HG02884 (cell line): ENCODE measurements around the gene ZNF518A.

Source experiments
- ATAC-seq: cut with Tn5 transposase; IDR thresholded peaks from one replicate; pipeline ENCODE4 v1.9.1; 2021; ENCODE audit warnings: mild to moderate bottlenecking, moderate library complexity; ENCODE audit not compliant: unreplicated experiment

Gene ZNF518A

DNA sequence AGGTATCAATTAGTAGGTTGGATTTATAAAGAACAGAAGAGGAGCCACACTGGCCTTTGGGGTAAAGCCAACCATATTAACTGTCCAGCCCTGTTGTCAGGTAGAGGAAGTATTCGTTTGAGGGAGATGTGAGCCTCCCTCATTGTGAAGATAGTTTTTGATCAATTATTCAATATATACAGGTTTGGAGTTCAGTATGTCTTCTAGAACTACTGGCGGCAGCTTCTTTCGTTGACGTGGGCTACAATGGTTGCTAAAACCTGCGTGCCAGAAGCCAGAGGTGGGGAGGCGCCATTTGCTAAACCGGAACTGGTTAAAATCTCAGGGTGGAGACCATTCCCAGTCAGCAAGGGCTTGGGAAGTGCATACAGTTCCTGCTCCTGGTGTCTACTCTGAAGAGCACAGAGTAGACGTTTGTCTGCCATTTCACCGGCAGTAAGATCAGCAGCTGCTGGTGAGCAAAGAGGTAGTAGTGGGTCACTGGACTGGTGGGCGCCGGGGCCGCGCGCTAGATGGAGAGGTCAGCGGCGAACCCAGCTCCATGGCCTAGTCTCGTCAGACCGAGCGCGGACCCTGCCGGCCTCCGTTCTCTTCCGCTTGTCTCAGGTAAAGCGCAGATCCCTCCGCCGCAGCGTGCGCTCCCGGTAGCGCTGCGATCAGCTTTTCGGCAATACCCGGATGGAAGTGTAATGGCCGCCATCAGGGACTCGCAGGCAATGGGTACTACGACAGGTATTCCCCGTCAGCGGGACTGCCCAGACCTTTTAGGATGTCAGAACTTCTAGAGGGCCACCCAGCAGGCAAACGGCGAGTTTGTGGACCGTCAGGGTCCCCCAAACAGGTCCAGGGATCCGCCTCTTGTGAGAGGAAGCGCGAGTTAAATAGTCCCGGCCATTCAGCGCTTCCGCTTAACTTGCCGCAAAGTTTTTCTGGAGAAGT lies at the start of gene ZNF518A:
Gene ZNF518A (plus strand): TSS at position 911 of the 939 bp plus-strand sequence. CDS start 26,026 bp downstream, outside the sequence.
- ATAC-seq = peak; percentile 67

GRCh38 chr10:96082153-96082552 lies 47.9 kb upstream of the ZNF518A start:
- no peak for ATAC-seq

DNA sequence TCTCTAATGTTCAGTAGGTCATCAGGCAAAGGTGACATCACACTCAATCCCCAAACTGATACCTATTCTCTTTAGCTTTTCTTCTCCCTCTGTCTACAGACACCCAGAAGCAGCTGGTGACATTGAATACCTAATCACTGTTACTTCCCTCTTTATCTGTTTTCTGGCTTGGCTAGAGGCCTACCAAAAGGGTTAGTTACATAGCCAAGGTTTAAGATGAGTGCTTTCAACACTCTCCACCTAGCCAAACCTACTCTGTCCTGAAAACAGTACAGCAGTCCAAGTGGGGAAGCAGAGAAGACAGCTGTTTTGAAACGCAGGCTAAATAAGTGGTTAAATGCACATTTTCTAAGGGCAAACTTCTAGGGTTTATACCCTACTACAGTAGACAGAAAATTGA lies 47.3 kb upstream of the ZNF518A start:
- no peak for ATAC-seq

GRCh38 chr10:96089116-96089515 lies 41.0 kb upstream of the ZNF518A start:
- no peak for ATAC-seq

GRCh38 chr10:96089670-96090462 lies 40.2 kb upstream of the ZNF518A start:
- peak; percentile 90 for ATAC-seq

DNA sequence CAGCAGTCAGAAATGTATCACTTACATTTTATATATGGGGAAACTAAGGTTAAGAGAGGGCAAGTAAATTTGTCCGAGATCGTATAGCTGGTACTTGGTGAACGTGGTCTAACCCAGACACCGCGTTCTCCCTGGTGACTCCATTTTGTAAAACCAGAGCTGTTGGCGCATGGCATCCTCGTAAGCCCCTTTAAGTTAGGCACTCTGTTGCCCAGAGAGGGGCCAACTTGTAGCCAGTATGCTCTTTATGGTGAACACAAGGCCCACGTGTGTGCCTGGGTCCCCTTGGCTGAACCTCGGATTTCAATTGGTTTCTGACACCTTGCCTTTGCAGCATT lies 39.7 kb upstream of the ZNF518A start:
- no peak for ATAC-seq

DNA sequence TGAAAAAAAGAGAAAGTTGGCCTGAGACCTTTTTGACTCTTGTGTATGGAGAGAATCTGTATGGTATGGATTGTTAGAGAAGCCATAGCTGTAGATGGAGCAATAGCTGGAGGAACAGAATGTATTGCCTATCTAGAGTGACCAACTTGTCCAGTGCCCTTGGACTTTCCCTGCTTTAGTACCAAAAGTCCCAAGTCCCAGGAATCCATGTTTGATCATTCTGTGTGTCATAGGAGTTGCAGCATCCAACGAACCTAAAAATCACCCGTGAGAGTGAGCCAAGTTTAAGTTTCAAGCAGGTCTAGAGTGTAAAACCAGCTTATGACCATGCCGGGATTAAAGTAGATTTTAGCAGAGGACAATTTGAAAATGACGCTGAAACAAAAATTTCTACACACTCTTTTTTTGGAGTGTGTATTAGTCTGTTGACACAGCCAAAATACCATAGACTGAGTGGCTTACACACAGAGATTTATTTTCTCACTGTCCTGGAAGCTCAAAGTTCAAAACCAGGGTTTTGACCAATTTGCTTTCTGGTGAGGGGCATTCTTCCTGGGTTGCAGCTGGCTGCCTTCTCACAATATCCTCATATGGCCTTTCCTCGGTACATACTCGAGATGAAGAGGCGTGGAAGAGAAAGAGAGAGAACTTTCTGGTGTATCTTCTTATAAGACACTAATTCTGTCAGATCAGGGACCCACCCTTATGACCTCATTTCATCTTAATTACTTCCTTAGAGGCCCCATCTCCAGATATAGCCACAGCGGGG lies 36.9 kb upstream of the ZNF518A start:
- ATAC-seq = no peak

DNA sequence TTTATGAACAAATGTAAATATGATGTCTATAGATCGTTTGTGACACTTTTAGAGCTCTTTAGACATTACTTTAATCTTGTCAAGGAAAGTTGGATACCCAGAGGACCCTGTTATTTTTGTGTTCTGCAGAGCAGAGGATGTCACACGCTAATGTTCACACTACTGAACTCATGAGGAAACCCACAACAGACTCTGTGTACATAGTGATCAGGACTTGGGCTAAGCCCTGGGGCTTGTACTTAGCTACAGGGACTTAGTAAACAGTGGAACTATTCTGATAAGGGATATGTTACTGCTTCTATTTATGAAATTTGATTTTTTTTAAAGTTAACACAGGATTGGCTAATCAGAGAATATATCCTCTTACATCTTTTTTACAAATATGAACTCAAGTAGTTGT lies 36.1 kb upstream of the ZNF518A start:
- no peak for ATAC-seq

DNA sequence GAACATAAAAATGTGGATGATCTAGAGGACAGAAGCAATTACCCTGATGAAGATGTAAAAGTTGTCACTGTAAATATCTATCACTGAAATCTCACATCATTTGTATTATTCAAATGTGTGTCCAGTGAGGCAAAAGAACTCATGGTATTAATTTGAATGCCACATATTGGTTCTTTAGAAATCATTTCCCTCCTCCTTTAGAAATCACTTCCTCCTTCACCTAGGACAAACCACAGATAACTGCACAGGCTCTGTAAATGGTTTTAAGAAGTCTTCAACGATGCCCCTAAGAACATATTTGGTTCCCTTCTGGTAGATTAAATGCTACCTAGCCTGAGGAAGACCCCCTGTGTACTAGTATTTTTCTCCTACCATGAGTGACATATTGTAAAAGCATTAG lies 33.1 kb upstream of the ZNF518A start:
- no peak for ATAC-seq

DNA sequence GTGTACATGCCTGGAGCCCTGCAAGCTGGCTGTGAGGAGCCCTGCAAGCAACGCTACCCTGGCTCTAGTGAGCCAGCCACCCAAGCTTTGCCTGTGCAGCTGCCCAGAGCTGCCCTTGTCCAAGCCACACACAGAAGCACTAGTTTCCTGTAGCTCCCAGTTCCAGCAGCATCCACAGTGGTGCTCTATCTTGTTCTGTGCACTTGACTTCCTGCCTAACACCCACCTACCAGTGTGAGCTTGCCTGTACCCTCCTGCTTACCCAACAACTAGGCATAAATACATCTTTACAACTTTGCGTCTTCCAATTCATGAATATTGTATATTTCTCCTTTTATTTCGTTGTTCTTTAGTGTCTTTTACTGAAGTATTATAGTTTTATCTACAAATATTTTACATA lies 32.2 kb upstream of the ZNF518A start:
- ATAC-seq = no peak

GRCh38 chr10:96107623-96108038 lies 22.5 kb upstream of the ZNF518A start:
- no peak for ATAC-seq

DNA sequence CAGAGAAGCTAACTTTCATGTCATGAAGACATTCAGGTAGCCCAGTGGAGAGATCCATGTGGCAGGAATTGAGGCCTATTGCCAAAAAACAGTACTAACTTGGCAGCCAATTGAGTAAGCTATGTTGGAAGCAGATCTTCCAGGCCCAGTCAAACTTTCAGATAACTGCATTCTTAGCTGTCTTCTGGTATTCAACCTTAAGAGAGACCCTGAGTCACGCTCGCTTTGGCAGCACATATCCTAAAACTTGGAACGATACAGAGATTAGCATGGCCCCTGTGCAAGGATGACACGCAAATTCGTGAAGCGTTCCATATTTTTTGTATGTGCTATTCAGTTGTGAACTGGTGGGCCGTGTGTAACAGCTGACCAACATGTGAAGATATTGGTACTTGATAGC lies 17.6 kb upstream of the ZNF518A start:
- no peak for ATAC-seq

DNA sequence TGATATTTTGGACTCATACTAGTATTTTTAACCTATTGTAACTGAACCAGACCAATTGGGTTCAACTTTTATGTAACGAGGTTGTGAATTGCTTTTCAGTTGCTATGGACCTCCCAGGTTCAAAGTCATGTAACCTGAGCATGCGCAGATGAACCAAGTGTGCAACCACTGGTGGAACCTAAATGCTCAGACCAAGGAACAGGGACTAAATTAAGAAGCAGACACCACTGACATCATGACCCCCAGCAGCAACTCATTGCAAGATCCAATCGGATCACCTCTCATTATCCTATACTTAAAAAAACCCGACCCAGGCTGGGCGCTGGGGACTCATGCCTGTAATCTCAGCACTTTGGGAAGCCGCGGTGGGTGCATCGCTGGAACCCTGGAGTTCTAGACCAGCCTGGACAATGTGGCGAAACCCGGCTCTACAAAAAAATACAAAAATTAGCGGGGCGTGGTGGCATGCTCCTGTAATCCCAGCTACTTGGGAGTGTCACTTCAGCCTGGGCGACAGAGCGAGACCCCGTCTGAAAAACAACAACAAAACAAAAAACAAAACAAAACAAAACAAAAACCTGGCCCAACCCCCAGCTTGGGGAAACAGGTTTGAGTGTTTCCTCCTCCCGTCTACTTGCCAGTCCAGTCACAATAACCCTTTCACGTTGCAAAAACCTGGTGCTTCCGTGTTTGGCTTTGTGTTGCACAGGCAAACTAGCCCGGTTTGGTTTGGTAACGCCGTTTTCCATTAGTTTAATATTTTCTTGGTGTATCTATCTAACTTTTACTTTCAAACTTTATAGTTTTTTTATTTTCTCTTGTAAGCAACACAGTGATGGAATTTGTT lies 11.3 kb upstream of the ZNF518A start:
- ATAC-seq = no peak

GRCh38 chr10:96122824-96123223 lies 7.3 kb upstream of the ZNF518A start:
- ATAC-seq = no peak

- ATAC-seq = no peak
Measured at GRCh38 chr10:96124230-96125141, 5.6 kb upstream of the ZNF518A start.

DNA sequence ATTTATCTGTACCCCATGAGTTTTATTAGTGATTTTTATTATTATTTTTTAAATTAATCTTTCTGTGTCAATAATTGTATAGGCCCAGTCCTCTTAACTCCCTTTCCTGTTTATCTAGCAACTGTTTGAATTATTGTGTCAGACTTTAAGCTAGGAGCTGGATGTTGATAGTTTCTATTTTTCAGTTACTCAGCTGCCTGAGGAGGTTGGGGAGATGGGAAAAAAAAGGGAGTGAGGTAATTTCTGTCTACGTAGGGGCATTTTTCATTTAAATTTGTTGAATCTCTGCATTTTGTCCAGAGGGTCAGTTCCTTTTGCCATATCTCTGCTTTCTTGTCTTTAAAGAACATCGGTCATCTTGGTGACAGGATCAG lies 5.0 kb upstream of the ZNF518A start:
- no peak for ATAC-seq

- peak; percentile 54 for ATAC-seq
Measured at GRCh38 chr10:96130326-96130995, 364 bp downstream of the ZNF518A start.

- ATAC-seq = no peak
Measured at GRCh38 chr10:96131621-96132020, 1.5 kb downstream of the ZNF518A start.

GRCh38 chr10:96133135-96133534 lies 3.0 kb downstream of the ZNF518A start:
- no peak for ATAC-seq
